Activated T-cell treated with anti-CD3 and anti-CD28 coated beads, Interleukin-2, amount 50 U/mL, for 4 hours (primary cell): ENCODE results near the gene AIRE. TPM values are rescaled to one million over a fixed set of nuclear protein-coding genes. Genes with fewer than 3 reads are reported as not detected.
"Not testable (repeated sequence)": the region's sequence is repeated elsewhere in the genome, so short reads cannot be mapped to it uniquely, and the experiment has no call there.

Experiments used
- ATAC-seq, 2 donors: fragments of 200-7000 bp; cut with Tn5 transposase; one replicate each; pipeline ENCODE4 v1.10.0; 2021
- DNase-seq: peaks from one replicate; pipeline ENCODE4 v3.0.0-alpha.2; 2020
- H3K27me3 Mint-ChIP-seq: one replicate; pipeline ENCODE4 v1.8.0; 2021; ENCODE audit warnings: low read depth, mixed read lengths
- H3K36me3 Mint-ChIP-seq: one replicate; pipeline ENCODE4 v1.8.0; 2022; ENCODE audit warnings: mixed read lengths; ENCODE audit not compliant: insufficient read depth
- H3K4me1 Mint-ChIP-seq: one replicate; pipeline ENCODE4 v1.8.0; 2021; ENCODE audit warnings: low read depth, mixed read lengths
- H3K4me3 Mint-ChIP-seq: one replicate; pipeline ENCODE4 v1.8.0; 2021; ENCODE audit warnings: mild to moderate bottlenecking, moderate library complexity, mixed read lengths
- H3K9me3 Mint-ChIP-seq: one replicate; pipeline ENCODE4 v1.8.0; 2021; ENCODE audit warnings: mixed read lengths
- total RNA-seq, 3 donors: library from RNA; stranded (reverse); gene quantifications; one replicate each; pipeline ENCODE4 v1.2.1, GENCODE V29; 2021

The AIRE gene
- total RNA-seq, 3 donors from 2014 or later = not detected

GRCh38 chr21:44333509-44334328 lies 48.0 kb downstream of the AIRE start:
- H3K27me3 Mint-ChIP-seq = no peaks in the 10 kb centered on the region
- no peak for ATAC-seq
- H3K4me1 Mint-ChIP-seq = peaks cover 7% of the 10 kb centered on the region
- H3K9me3 Mint-ChIP-seq = no peaks in the 10 kb centered on the region
- no peak for DNase-seq
- H3K36me3 Mint-ChIP-seq = peaks cover 7% of the 10 kb centered on the region
- H3K4me3 Mint-ChIP-seq = no peak overlapping the region

- Mint-ChIP-seq H3K4me1 (peaks cover 9% of the 10 kb centered on the region), H3K4me3 (no peak overlapping the region), H3K9me3 (no peaks in the 10 kb centered on the region), H3K27me3 (no peaks in the 10 kb centered on the region), H3K36me3 (peaks cover 7% of the 10 kb centered on the region)
- DNase-seq = no peak
- no peak for ATAC-seq
These were observed 48.8 kb downstream of the AIRE start for GRCh38 chr21:44334329-44335030.

- ATAC-seq (no peak), DNase-seq (no peak)
- Mint-ChIP-seq H3K27me3 (no peaks in the 10 kb centered on the region), H3K4me1 (peaks cover 16% of the 10 kb centered on the region), H3K4me3 (no peak overlapping the region), H3K36me3 (peaks cover 7% of the 10 kb centered on the region), H3K9me3 (no peaks in the 10 kb centered on the region)
These were observed 49.8 kb downstream of the AIRE start for GRCh38 chr21:44335266-44336059.

GRCh38 chr21:44337449-44337848 lies 51.8 kb downstream of the AIRE start:
- H3K4me1 Mint-ChIP-seq = peaks cover 20% of the 10 kb centered on the region
- no peak for ATAC-seq
- DNase-seq = no peak
- no peaks in the 10 kb centered on the region for H3K27me3 Mint-ChIP-seq
- peak overlapping the region; percentile 56 for H3K4me3 Mint-ChIP-seq
- H3K36me3 Mint-ChIP-seq = peaks cover 3% of the 10 kb centered on the region
- H3K9me3 Mint-ChIP-seq = no peaks in the 10 kb centered on the region

GRCh38 chr21:44337941-44338895 lies 52.5 kb downstream of the AIRE start:
- Mint-ChIP-seq H3K27me3 (no peaks in the 10 kb centered on the region), H3K4me1 (peaks cover 20% of the 10 kb centered on the region), H3K36me3 (peaks cover 3% of the 10 kb centered on the region), H3K9me3 (no peaks in the 10 kb centered on the region), H3K4me3 (peak overlapping the region; percentile 67)
- ATAC-seq (peak; percentile 6 to 9), DNase-seq (no peak)

GRCh38 chr21:44338971-44339910 lies 53.6 kb downstream of the AIRE start, which contains the start of gene CFAP410:
CFAP410 (minus strand) TSS chr21:44339390; CDS start chr21:44339194, 196 bp downstream.
- DNase-seq = peak; percentile 92
- Mint-ChIP-seq H3K4me3 (peak within 1 kb of the TSS; percentile 86), H3K4me1 (peaks cover 20% of the 10 kb centered on the region), H3K9me3 (no peaks in the 10 kb centered on the region), H3K36me3 (peaks cover 3% of the 10 kb centered on the region), H3K27me3 (no peaks in the 10 kb centered on the region)
- ATAC-seq = peak; percentile 94 to 96

GRCh38 chr21:44341726-44342458 lies 56.2 kb downstream of the AIRE start:
- H3K27me3 Mint-ChIP-seq, H3K4me3 Mint-ChIP-seq, DNase-seq, H3K36me3 Mint-ChIP-seq, ATAC-seq, H3K9me3 Mint-ChIP-seq: not testable (repeated sequence)
- H3K4me1 Mint-ChIP-seq = peaks cover 20% of the 10 kb centered on the region

GRCh38 chr21:44342981-44343380 lies 57.3 kb downstream of the AIRE start:
- DNase-seq, H3K36me3 Mint-ChIP-seq, H3K9me3 Mint-ChIP-seq, H3K4me3 Mint-ChIP-seq, ATAC-seq, H3K27me3 Mint-ChIP-seq: not testable (repeated sequence)
- peaks cover 15% of the 10 kb centered on the region for H3K4me1 Mint-ChIP-seq

- H3K27me3 Mint-ChIP-seq = peaks cover 15% of the 10 kb centered on the region
- DNase-seq = no peak
- H3K9me3 Mint-ChIP-seq = no peaks in the 10 kb centered on the region
- no peak for ATAC-seq
- H3K4me1 Mint-ChIP-seq = peaks cover 11% of the 10 kb centered on the region
- H3K36me3 Mint-ChIP-seq = no peaks in the 10 kb centered on the region
- no peak overlapping the region for H3K4me3 Mint-ChIP-seq
These were observed 59.0 kb downstream of the AIRE start for GRCh38 chr21:44344541-44345183.

- H3K4me1 Mint-ChIP-seq = peaks cover 4% of the 10 kb centered on the region
- H3K4me3 Mint-ChIP-seq = no peak overlapping the region
- H3K27me3 Mint-ChIP-seq = peaks cover 15% of the 10 kb centered on the region
- no peaks in the 10 kb centered on the region for H3K9me3 Mint-ChIP-seq
- ATAC-seq (no peak), DNase-seq (no peak)
- H3K36me3 Mint-ChIP-seq = no peaks in the 10 kb centered on the region
These were observed 59.8 kb downstream of the AIRE start for GRCh38 chr21:44345495-44345894.

- no peak for DNase-seq
- Mint-ChIP-seq H3K4me1 (peaks cover 8% of the 10 kb centered on the region), H3K27me3 (peaks cover 20% of the 10 kb centered on the region), H3K4me3 (no peak overlapping the region), H3K36me3 (no peaks in the 10 kb centered on the region), H3K9me3 (no peaks in the 10 kb centered on the region)
- ATAC-seq = no peak
These were observed 62.3 kb downstream of the AIRE start for GRCh38 chr21:44347911-44348451.
